NCI-H1436 treated with DMSO at 0.1 percent for 48 hours (cell line): ENCODE data around the gene CNTN4.
"Not testable (repeated sequence)": the region's sequence is repeated elsewhere in the genome, so short reads cannot be mapped to it uniquely, and the experiment has no call there.

ENCODE experiments used
- DNase-seq: peaks from one replicate; lab custom pipeline; 2025; lab: John Stamatoyannopoulos, UW

The CNTN4 gene

DNA sequence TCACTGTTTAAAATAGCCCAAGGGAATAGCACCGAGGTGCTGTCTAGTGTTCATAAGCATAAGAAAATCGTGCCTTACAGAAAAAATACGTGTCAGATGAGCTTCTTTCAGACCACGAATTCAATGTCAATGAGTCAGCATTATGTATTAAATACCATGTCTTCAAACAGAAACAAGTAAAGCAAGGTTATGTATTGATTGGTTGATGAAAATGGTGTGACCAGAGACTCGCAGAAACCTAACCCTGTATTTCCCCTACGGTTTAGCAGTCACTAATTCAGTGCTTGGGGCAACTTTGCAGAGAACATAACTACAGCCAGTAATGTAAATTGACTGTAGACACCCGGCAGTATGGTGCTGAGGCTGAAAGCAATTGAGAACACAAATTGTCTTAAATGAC lies 703.8 kb downstream of the CNTN4 start:
- no peak for DNase-seq

GRCh38 chr3:2807514-2807913 lies 708.8 kb downstream of the CNTN4 start:
- no peak for DNase-seq

- no peak for DNase-seq
Measured at GRCh38 chr3:2810723-2811122, 712.1 kb downstream of the CNTN4 start.

DNA sequence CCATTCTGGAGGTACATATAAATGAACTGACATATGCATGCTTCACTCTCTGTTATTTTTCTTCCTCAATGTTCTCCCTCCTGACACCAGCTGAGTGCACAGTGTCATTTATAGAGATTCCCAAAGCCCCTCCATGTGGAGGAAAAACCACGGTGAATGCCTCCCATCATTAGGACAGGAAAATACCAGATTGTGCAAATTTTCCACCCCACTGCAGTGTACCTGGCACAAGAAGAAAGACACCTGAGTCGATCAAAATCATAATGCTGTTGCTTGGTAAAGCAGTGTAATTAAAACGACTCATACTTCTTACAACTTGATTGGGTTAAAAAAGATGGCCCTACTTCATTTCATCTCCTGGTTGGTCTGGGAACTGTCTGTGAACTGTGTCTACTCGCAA lies 720.9 kb downstream of the CNTN4 start:
- DNase-seq, result no peak

DNA sequence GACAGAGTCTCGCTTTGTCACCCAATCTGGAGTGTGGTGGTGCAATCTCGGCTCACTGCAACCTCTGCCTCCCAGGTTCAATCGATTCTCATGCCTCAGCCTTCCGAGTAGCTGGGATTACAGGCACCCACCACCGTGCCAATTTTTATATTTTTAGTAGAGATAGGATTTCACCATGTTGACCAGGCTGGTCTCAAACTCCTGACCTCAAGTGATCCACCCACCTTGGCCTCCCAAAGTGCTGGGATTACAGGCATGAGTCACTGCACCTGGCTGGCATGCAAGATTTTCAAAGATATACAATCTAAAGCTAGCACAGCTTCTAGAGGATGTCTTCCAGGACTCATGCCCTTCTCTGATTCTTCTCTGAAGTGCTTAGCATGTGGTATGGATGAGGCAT lies 722.3 kb downstream of the CNTN4 start:
- not testable (repeated sequence) for DNase-seq

GRCh38 chr3:2822611-2823010 lies 723.9 kb downstream of the CNTN4 start:
- DNase-seq, result no peak

DNA sequence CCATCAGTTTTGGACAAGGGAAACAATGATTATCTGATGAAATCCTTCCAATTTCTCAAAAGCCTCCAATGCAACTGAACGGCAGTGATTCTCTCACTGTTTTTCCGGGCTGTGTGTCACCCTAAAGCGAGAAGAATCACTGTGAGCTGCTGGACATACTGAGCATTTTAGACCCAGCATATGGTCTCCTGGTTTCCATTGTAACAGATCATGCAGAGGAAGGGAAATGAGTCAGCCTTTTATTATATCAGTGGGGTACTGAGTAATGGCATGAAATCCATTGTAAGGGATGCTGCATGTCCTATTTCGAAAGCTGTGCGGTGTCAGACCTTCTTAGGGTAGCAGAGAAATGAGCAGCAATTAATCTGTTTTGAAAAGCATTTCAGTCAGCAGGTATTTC lies 724.4 kb downstream of the CNTN4 start:
- no peak for DNase-seq

- no peak for DNase-seq
Measured at GRCh38 chr3:2823437-2824211, 725.0 kb downstream of the CNTN4 start.

DNA sequence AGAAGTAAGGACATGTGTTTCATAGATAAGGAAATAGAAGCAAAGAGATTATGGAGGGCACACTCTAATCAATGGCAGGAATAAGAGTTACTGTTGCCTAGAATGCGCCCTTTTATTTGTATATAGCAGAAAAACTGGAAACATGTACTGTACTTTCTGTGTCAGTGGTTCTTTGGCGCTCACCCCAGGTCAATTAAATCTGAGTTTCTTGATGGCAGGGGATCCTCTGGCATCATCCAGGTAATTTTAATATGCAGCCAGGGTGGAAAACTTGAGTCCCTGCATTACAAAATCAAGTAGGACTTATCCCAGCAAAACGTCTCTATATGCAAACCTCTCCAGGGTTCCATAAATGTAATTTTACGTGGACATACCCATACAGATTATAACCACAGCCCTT lies 727.4 kb downstream of the CNTN4 start:
- no peak for DNase-seq

DNA sequence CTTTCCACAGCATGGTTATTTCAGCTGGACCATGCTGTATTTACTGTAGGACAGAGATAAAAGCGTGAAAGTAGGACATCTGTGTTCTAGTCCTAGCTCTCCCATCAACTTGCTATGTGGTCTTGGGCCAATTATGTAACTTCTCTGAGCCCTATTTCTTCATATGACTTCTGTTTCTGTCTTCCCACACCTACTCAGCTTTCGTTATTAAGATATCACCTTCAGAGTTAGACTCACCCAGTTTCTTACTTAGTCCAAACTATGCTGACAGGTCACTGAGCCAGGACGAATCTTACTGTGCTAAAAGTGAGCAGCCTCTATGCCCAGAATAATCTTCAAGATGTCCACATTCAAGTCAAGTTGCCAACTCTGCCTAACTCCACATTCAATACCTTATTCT lies 727.8 kb downstream of the CNTN4 start:
- no peak for DNase-seq

DNA sequence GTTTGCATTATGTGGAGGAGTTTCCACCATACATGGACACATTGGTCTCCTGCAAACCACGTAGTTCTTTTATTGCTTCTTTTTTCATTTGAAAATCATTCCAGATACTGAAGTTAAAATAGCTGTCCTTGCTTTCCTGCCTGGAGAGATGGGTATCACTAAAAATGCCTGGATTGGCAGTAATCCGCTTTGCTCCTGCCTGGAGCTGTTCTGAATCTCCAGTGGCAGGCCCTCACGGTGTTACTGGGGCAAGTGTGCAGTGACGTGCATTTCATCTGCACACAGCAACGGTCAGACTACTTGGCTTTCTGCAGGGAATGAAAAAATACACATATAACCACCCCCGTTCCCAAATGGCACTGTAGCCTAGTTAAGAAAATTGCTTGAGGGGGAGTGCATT lies 738.6 kb downstream of the CNTN4 start:
- no peak for DNase-seq

DNA sequence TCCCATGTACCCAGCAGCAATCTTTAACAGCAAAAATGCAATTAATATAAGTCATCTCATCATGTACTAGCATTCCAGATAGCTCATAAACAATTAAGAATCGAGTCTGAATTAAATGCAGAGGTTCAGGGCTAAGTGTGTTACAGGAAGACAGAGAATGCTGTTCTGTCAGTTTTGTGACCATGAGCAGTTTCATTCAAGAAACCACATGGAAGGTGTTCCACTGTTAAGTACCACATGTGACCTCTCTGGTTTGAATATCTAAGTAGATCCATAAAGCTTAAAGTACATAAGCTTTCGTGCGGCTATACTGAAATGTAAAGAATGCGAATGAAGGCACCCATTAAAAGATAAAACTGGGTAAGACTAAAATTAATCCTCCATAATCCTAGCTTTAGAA lies 739.2 kb downstream of the CNTN4 start:
- DNase-seq, result no peak

DNA sequence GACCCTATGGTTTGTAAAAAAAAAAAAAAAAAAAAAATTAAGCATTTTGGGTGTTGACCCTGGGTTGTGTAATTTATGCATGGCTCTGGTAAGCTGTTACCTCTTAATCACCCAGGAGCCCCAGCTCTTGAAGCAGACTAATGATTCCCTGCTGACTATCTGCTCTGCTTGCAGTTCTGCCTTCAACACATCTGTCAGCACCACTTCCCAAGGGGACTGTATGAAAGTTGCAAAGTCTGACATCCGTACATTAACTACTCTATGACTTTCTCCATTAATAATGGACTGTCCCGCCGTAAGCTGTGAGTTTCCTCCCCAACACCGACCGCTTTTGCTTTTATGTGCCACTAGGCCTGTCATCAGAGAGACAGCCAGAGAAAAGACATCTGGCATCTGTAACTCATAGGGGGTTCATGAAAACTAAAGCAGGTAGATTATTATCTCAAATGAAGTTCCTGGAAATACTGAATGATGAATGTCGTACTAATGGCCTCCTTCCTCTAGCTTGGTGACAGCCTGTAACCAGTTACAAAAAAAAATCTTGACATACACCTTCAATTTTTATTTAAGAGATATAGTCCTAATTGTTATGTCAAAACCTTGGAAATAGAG lies 740.0 kb downstream of the CNTN4 start:
- DNase-seq, result no peak

DNA sequence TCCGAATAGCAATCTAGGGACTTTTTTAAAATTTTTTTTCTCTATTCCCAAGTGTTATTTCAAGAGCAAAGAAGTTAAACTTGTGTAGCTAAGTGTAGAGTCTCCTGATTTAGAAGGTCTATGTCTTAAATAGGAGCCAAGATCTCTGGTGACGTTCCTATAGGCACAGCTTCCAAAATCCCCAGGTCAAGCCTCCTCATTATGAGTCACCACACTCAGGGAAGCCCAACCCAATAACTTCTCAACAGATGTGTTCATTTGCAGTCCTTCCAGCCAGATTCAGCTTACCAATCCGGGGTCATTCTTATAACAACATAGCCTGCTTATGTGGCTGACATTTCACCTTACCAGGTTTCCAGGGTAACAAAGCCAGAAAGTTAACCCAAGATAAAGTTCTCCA lies 741.2 kb downstream of the CNTN4 start:
- no peak for DNase-seq

DNA sequence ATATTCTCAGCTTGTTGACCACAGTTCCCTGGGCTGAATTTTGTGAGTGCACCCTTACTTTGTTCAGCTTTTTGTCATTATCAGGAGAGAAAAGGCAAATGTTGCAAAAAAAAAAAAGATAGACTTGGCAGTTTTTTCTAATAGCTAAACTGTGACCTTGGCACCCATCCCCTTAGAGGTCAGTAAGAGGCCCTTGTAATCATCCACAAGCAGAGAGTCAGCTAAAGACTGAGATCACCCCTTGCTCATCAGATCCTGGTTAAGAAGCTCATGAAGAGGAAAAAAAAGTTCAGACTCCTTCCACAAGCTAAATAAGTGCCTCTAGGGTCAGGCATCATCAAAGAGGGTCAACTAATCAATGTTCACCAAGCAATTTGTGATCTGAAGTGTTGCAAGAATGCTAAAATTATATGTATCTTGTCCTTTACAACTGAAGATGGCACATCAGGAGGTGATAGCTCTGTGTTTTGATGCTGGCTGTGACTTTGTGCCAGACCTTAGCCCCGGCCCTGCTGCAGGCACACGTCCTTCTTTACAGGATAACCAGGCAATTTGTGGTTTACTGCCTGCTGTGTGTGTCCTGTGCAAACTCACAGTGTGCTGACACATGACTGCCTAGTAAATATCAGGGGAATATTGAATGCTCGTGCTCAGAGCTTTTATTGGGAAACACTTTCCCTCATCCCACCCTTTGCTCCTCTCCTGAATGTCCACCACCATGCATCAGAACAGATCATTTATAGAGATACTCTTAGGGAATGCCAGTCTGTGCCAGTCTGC lies 748.6 kb downstream of the CNTN4 start:
- DNase-seq, result no peak

- DNase-seq, result no peak
Measured at GRCh38 chr3:2849092-2849491, 750.4 kb downstream of the CNTN4 start.

- no peak for DNase-seq
Measured at GRCh38 chr3:2850701-2851100, 752.0 kb downstream of the CNTN4 start.

- DNase-seq, result no peak
Measured at GRCh38 chr3:2851361-2851760, 752.7 kb downstream of the CNTN4 start.

GRCh38 chr3:2851835-2852234 lies 753.2 kb downstream of the CNTN4 start:
- no peak for DNase-seq

GRCh38 chr3:2853651-2854050 lies 755.0 kb downstream of the CNTN4 start:
- no peak for DNase-seq

DNA sequence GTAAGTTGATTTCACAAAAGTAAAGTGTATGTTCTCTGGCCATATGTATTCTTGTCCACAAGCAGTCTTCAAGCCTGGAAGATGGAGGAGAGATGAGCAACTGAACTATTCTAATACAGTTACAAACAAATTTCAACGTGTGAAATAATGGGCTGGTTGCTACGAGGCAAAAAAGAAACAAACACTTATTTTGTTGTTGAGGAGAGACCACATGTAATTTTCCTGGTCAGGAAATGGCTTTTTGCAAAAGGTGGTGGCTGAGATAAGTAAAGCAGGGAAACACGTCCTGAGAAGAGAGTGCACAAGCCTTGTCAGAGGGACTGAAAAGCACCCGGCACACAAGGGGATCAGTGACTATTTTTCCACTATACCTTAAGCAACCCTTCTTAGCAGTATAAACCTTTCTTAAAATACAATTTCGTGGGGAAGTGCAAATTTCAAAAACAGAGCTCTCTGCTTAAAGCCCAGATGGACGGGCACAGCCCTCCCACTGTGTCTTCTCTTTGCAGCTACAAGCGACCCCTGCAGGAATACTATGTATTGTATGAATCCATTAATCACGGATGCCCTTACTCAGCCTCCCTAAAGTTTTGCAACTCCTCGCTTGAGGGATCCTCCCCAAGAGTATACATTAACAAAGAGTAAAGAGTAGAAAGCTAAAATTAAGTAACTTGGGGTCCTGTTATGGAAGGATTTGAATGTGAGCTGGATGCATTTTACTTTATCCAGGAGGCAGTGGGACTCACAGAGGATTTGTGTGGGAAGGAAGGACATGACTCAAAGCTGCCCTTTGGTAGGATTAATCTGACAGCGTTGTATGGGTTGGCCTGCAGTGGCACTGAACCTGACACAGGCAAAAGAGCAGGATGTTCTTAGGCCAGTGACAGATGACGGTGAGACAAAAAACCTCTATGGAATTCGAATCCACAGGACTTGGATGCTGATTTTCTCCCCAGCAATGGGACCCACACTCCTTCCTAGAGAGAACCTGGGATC lies 757.8 kb downstream of the CNTN4 start:
- DNase-seq, result no peak

- no peak for DNase-seq
Measured at GRCh38 chr3:2860626-2861025, 762.0 kb downstream of the CNTN4 start.
